H9 (cell line): ENCODE data around the gene DLK1. TPM values are rescaled to one million over a fixed set of nuclear protein-coding genes. Genes with fewer than 3 reads are reported as not detected.

ENCODE experiments used
- DNase-seq: peaks from one replicate; pipeline ENCODE4 v3.0.0-alpha.2; 2017
- H2AFZ ChIP-seq: one replicate; pipeline ENCODE4 v1.6.1; 2013; ENCODE audit warnings: mild to moderate bottlenecking, low read length, control low read depth, moderate library complexity
- H2AK5ac ChIP-seq: 2 replicates; pipeline ENCODE4 v1.6.1; 2013; ENCODE audit warnings: low read length, control low read depth, mixed read lengths; ENCODE audit not compliant: insufficient read length
- H2BK120ac ChIP-seq: one replicate; pipeline ENCODE4 v1.6.1; 2013; ENCODE audit warnings: low read depth, mild to moderate bottlenecking, low read length, control low read depth, inconsistent platforms; ENCODE audit not compliant: poor library complexity, severe bottlenecking
- H2BK12ac ChIP-seq: 2 replicates; pipeline ENCODE4 v1.6.1; 2013; ENCODE audit warnings: low read length, control low read depth, mixed read lengths, low read depth; ENCODE audit not compliant: insufficient read length
- H2BK15ac ChIP-seq: 2 replicates; pipeline ENCODE4 v1.6.1; 2013; ENCODE audit warnings: low read depth, low read length, control low read depth
- H2BK20ac ChIP-seq: one replicate; pipeline ENCODE4 v1.6.1; 2013; ENCODE audit warnings: low read depth, mild to moderate bottlenecking, low read length, control low read depth, inconsistent platforms; ENCODE audit not compliant: poor library complexity, severe bottlenecking
- H2BK5ac ChIP-seq: 2 replicates; pipeline ENCODE4 v1.6.1; 2013; ENCODE audit warnings: low read length, control low read depth, mixed read lengths; ENCODE audit not compliant: insufficient read length
- H3K14ac ChIP-seq: 2 replicates; pipeline ENCODE4 v1.6.1; 2013; ENCODE audit warnings: low read length, control low read depth; ENCODE audit not compliant: insufficient read depth
- H3K18ac ChIP-seq: 2 replicates; pipeline ENCODE4 v1.6.1; 2013; ENCODE audit warnings: low read depth, mild to moderate bottlenecking, mixed read lengths, low read length, control low read depth; ENCODE audit not compliant: insufficient read length
- H3K23ac ChIP-seq: 2 replicates; pipeline ENCODE4 v1.6.1; 2013; ENCODE audit warnings: low read length, control low read depth, mixed read lengths, low read depth; ENCODE audit not compliant: insufficient read length
- H3K23me2 ChIP-seq: 2 replicates; pipeline ENCODE4 v1.6.1; 2013; ENCODE audit warnings: low read depth, mild to moderate bottlenecking, mixed read lengths, low read length, control low read depth; ENCODE audit not compliant: insufficient read length, poor library complexity, severe bottlenecking
- H3K27ac ChIP-seq: 2 replicates; pipeline ENCODE4 v1.5.1; 2013; ENCODE audit warnings: low read length, control low read depth, mixed read lengths, low read depth; ENCODE audit not compliant: insufficient read length
- H3K27me3 ChIP-seq: 2 replicates; pipeline ENCODE4 v1.6.1; 2013; ENCODE audit warnings: low read length, control low read depth, inconsistent platforms; ENCODE audit not compliant: insufficient read depth
- H3K4ac ChIP-seq: 2 replicates; pipeline ENCODE4 v1.6.1; 2013; ENCODE audit warnings: low read depth, mild to moderate bottlenecking, control low read depth, inconsistent platforms, low read length, moderate library complexity
- H3K4me1 ChIP-seq: 2 replicates; pipeline ENCODE4 v1.6.1; 2013; ENCODE audit warnings: low read length, control low read depth, inconsistent platforms; ENCODE audit not compliant: insufficient read depth
- H3K4me2 ChIP-seq: 2 replicates; pipeline ENCODE4 v1.6.1; 2013; ENCODE audit warnings: low read length, control low read depth, mixed read lengths; ENCODE audit not compliant: insufficient read length, insufficient read depth
- H3K56ac ChIP-seq: 2 replicates; pipeline ENCODE4 v1.6.1; 2013; ENCODE audit warnings: low read depth, mild to moderate bottlenecking, mixed read lengths, low read length, control low read depth; ENCODE audit not compliant: insufficient read length
- H3K79me1 ChIP-seq: 2 replicates; pipeline ENCODE4 v1.6.1; 2013; ENCODE audit warnings: low read depth, mild to moderate bottlenecking, moderate library complexity, low read length, control low read depth, inconsistent platforms; ENCODE audit not compliant: insufficient read depth, poor library complexity, severe bottlenecking
- H3K79me2 ChIP-seq: 2 replicates; pipeline ENCODE4 v1.6.1; 2013; ENCODE audit warnings: low read length, control low read depth, inconsistent platforms; ENCODE audit not compliant: insufficient read depth
- H3K9ac ChIP-seq: 2 replicates; pipeline ENCODE4 v1.6.1; 2013; ENCODE audit warnings: low read length, control low read depth, mixed read lengths; ENCODE audit not compliant: insufficient read length; ENCODE audit errors: extremely low read depth
- H3K9me3 ChIP-seq: one replicate; pipeline ENCODE4 v1.6.1; 2013; ENCODE audit warnings: low read depth, low read length, inconsistent platforms; ENCODE audit not compliant: control insufficient read depth
- H3T11ph ChIP-seq: one replicate; pipeline ENCODE4 v1.6.1; 2013; ENCODE audit warnings: mild to moderate bottlenecking, low read length, control low read depth, inconsistent platforms
- H4K20me1 ChIP-seq: one replicate; pipeline ENCODE4 v1.6.1; 2013; ENCODE audit not compliant: control insufficient read depth, insufficient read length, insufficient read depth
- H4K5ac ChIP-seq: 2 replicates; pipeline ENCODE4 v1.6.1; 2013; ENCODE audit warnings: low read depth, mild to moderate bottlenecking, mixed read lengths, low read length, control low read depth; ENCODE audit not compliant: insufficient read length
- H4K8ac ChIP-seq: replicated peaks from 2 replicates; pipeline ENCODE4 v1.6.1; 2013; ENCODE audit warnings: low read length, control low read depth, mixed read lengths, low read depth; ENCODE audit not compliant: insufficient read length
- H4K91ac ChIP-seq: 2 replicates; pipeline ENCODE4 v1.6.1; 2013; ENCODE audit warnings: low read depth, mild to moderate bottlenecking, moderate library complexity, mixed read lengths, low read length, control low read depth; ENCODE audit not compliant: insufficient read length
- H3K27ac Mint-ChIP-seq, 3 experiments: 2 replicates in 2 of 3; 3 replicates in 1 of 3; pipeline ENCODE4 v1.8.0; 2020 to 2021; ENCODE audit warnings: mixed read lengths in 3 of 3, mild to moderate bottlenecking in 1 of 3, moderate library complexity in 1 of 3
- H3K27me3 Mint-ChIP-seq: 2 replicates; pipeline ENCODE4 v1.8.0; 2021; ENCODE audit warnings: low read depth, mild to moderate bottlenecking, moderate library complexity, mixed read lengths
- H3K36me3 Mint-ChIP-seq, 3 experiments: 2 replicates in 2 of 3; 3 replicates in 1 of 3; pipeline ENCODE4 v1.8.0; 2020 to 2021; ENCODE audit warnings: low read depth in 3 of 3, mixed read lengths in 3 of 3; ENCODE audit not compliant: insufficient read depth in 1 of 3
- H3K4me1 Mint-ChIP-seq, 2 experiments: 2 replicates each; pipeline ENCODE4 v1.8.0; 2020; ENCODE audit warnings: mixed read lengths in 2 of 2
- H3K4me3 Mint-ChIP-seq, 2 experiments: 2 replicates in 1 of 2; 3 replicates in 1 of 2; pipeline ENCODE4 v1.8.0; 2020 to 2021; ENCODE audit warnings: mild to moderate bottlenecking in 2 of 2, mixed read lengths in 2 of 2, moderate library complexity in 1 of 2
- H3K9me3 Mint-ChIP-seq, 2 experiments: 2 replicates in 1 of 2; 3 replicates in 1 of 2; pipeline ENCODE4 v1.8.0; 2020; ENCODE audit warnings: mild to moderate bottlenecking in 2 of 2, mixed read lengths in 2 of 2, moderate library complexity in 1 of 2
- CTCF ChIP-seq: fragments of 200-600 bp; sonication (generic); conservative IDR thresholded peaks from 3 replicates; pipeline ENCODE4 v1.8.0; 2021; ENCODE audit warnings: antibody characterized with exemption, mild to moderate bottlenecking
- WGBS: extraction: QIAGEN DNeasy Blood & Tissue Kit; methylation state at CpG from one replicate; pipeline ENCODE4 v1.1.7; 2013; ENCODE audit warnings: missing lambda C conversion rate, low lambda C conversion rate, mixed read lengths; ENCODE audit not compliant: insufficient read length; ENCODE audit errors: extremely low coverage; 5-methylcytosine and 5-hydroxymethylcytosine counted together
- total RNA-seq: library from RNA; stranded (reverse); gene quantifications from 2 replicates; pipeline ENCODE4 v1.2.1, GENCODE V29; 2021

The DLK1 gene
- total RNA-seq, 1 experiment from 2014 or later, result 2.8 TPM

DNA sequence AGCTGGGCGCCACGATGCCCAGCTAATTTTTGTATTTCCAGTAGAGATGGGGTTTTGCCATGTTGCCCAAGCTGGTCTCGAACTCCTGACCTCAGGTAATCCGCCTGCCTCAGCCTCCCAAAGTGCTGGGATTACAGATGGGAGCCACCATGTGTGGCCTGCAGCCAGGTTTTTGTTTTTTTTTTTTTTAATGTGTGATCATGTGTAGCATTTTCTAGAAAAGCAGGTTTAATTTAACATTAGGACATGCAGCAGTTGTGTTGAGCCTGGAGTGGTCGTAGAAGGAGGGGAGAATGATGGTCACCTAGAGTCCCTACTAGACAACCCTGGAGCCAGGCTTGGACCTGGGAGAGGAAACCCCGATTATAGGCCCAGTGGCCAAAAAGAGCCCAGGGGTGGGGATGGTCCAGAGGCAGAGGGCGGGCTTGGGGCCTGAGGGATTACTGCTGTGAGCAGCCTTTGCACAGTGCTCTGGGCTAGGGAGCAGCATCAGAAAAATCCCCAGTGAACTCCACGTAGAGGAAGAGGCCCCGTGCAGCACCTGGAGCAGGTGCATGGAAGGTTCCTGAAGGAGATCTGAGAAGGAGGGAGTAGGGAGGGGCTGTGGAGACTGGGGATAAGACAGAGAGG lies 13.6 kb downstream of the DLK1 start:
- Histone ChIP-seq H3T11ph (no peak overlapping the region), H3K27me3 (no peaks in the 10 kb centered on the region), H3K9me3 (no peaks in the 10 kb centered on the region), H2AK5ac (no peak overlapping the region), H3K14ac (no peak overlapping the region), H3K18ac (no peak overlapping the region), H4K8ac (no peak overlapping the region), H4K20me1 (no peaks in the 10 kb centered on the region), H3K4me1 (no peaks in the 10 kb centered on the region; the same call in 1 of the 2 replicates), H2AFZ (no peak overlapping the region), H4K91ac (no peak overlapping the region), H3K4me2 (no peak overlapping the region), H3K79me2 (no peaks in the 10 kb centered on the region), H2BK12ac (no peak overlapping the region), H2BK5ac (no peak overlapping the region), H3K23me2 (no peaks in the 10 kb centered on the region), H2BK20ac (no peak overlapping the region), H3K27ac (no peak overlapping the region), H4K5ac (no peak overlapping the region), H3K79me1 (no peaks in the 10 kb centered on the region), H3K9ac (no peak overlapping the region), H2BK120ac (no peak overlapping the region), H3K4ac (no peak overlapping the region), H2BK15ac (no peak overlapping the region), H3K23ac (no peak overlapping the region), H3K56ac (no peak overlapping the region)
- H3K36me3 Mint-ChIP-seq, result no peaks in the 10 kb centered on the region
- TF ChIP-seq CTCF, result no peak
- H3K27me3 Mint-ChIP-seq, result no peaks in the 10 kb centered on the region; the same call in 1 of the 2 replicates
- DNase-seq, result peak; percentile 17
- H3K9me3 Mint-ChIP-seq, result no peaks in the 10 kb centered on the region; a peak in 1 of 5 replicates
- peaks cover 0 to 9% of the 10 kb centered on the region in 2 experiments; a peak in 2 of 4 replicates for H3K4me1 Mint-ChIP-seq
- no CpG with 5 or more reads among the region's 9 CpGs for WGBS
- H3K27ac Mint-ChIP-seq, result no peak overlapping the region; a peak in 1 of 7 replicates
- H3K4me3 Mint-ChIP-seq, result no peak overlapping the region
